ENCODE data around the gene GPRC5B. TPM values are rescaled to one million over a fixed set of nuclear protein-coding genes. Genes with fewer than 3 reads are reported as not detected.

Gene GPRC5B
- total and polyA plus RNA-seq, 5 donors, result 56.4 to 86.8 (median 82.4) TPM

DNA sequence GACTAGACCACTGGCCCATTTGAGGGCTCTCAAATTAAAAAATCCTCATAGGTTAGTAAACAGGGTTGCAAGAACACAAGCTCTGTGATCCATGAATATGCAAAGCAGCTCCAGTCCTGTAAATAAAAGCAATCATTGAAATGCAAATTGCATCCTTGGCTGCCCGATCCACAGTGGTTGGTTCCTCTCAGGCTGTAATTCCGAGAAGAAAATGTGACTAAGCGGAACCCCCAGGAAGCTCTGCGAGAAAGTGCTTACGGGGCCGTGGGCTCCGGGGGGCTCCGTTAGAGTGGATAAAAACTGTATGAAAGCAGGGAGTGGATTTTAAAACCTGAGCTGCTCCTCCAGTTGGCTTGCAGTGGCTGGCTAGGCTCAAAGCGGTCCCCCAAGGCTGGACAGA, 2.5 kb downstream of the GPRC5B start:
- WGBS, result 46% methylated on average over 9 of the region's 9 CpGs
- peak overlapping the region; percentile 13 for H3K27ac ChIP-seq (ENCODE audit: low read length)
- peak overlapping the region; percentile 71 for H3K4me3 ChIP-seq (ENCODE audit: low read length)
- intact Hi-C loops (cut with DNase I), result loop anchor here in 1 of 4 donors (5.0 kb wide), 2 partner anchors 40 to 165 kb away; partner anchors contain the start of genes IQCK and KNOP1
- H3K4me1 ChIP-seq (ENCODE audit: control insufficient read depth, insufficient read depth, low read length), result peaks cover 11% of the 10 kb centered on the region
- ATAC-seq, result no peak
- H3K9me3 ChIP-seq (ENCODE audit: control insufficient read depth, low read length), result no peaks in the 10 kb centered on the region
- DNase-seq, result peak in 1 of 3 donors; percentile 19
- H3K27me3 ChIP-seq (ENCODE audit: control insufficient read depth, insufficient read depth), result no peaks in the 10 kb centered on the region

DNA sequence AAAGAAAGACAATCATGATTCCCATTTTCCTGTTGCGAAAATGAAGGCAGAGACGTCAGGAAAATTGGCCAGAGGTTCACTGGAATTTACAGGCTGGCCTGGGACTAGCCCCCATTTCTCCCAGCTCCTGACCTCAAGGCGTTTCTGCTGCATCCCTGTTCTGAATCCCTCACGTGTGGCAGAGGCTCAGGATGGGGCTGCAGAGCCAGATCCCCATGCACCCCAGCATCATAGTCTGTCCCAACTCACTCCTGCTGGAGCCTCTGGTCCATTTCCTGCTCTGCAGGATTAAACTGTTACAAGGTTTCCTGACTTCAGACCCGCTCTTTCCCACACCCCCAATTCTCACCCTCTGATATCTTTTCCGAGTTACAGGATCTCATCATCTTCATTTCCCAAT, 2.9 kb downstream of the GPRC5B start:
- H3K4me1 ChIP-seq (ENCODE audit: control insufficient read depth, insufficient read depth, low read length), result peaks cover 15% of the 10 kb centered on the region
- peak overlapping the region; percentile 19 for H3K27ac ChIP-seq (ENCODE audit: low read length)
- no peaks in the 10 kb centered on the region for H3K9me3 ChIP-seq (ENCODE audit: control insufficient read depth, low read length)
- ATAC-seq (no peak), DNase-seq (no peak)
- intact Hi-C loops (cut with DNase I), result loop anchor here in 1 of 4 donors (5.0 kb wide), 2 partner anchors 39 to 164 kb away; partner anchors contain the start of genes IQCK and KNOP1
- WGBS, result 49% methylated on average over 6 of the region's 6 CpGs
- H3K27me3 ChIP-seq (ENCODE audit: control insufficient read depth, insufficient read depth), result no peaks in the 10 kb centered on the region
- no peak overlapping the region for H3K4me3 ChIP-seq (ENCODE audit: low read length)

DNA sequence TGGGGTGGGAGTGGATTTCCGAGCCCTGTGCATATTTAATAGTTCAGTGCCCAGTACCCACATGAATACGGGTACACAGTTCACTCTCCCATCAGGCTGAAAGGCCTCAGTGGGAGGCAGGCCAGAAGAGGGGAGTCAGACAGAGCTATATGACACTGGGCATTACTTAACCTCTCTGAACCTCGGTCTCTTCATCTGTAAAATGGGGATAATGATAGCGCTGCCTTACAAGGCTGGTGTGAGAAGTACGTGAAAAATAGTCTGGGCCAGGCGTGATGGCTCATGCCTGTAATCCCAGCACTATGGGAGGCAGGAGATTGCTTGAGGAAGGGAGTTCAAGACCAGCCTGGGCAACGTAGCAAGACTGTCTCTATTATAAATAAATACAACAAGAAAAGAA, 3.6 kb downstream of the GPRC5B start:
- 92% methylated on average over 7 of the region's 7 CpGs for WGBS
- DNase-seq (peak in 1 of 3 donors; percentile 3), ATAC-seq (no peak)
- intact Hi-C loops (cut with DNase I), result loop anchor here in 1 of 4 donors (5.0 kb wide), 2 partner anchors 39 to 164 kb away; partner anchors contain the start of genes IQCK and KNOP1
- no peak overlapping the region for H3K27ac ChIP-seq (ENCODE audit: low read length)
- H3K4me1 ChIP-seq (ENCODE audit: control insufficient read depth, insufficient read depth, low read length), result peaks cover 18% of the 10 kb centered on the region
- no peaks in the 10 kb centered on the region for H3K27me3 ChIP-seq (ENCODE audit: control insufficient read depth, insufficient read depth)
- no peaks in the 10 kb centered on the region for H3K9me3 ChIP-seq (ENCODE audit: control insufficient read depth, low read length)
- H3K4me3 ChIP-seq (ENCODE audit: low read length), result no peak overlapping the region

DNA sequence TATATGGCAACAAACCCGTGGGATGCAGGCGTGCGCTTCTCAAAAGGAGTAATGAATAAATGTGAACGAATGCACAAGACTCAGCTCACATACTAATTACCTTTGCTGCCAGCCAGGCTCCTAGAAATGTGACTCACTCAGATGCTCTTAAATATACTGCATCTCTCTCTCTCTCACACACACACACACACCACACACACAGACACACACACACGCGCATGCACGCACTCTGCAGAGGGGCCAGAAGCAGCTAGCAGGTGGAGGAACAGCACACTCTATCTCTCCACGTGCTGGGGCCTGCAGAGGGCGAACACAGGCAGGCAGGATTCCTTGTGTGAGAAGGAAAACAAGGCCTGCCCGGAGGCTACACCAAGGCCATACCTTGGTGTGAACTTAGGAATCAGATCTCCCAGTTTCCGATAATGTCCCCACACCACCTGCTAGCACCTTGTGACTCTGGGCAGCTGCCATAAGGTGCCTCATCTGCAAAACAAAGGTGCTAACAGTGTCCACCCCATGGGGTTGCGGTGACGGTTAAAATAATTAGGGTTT, 5.3 kb downstream of the GPRC5B start:
- 62% methylated on average over 13 of the region's 13 CpGs for WGBS
- H3K27ac ChIP-seq (ENCODE audit: low read length), result no peak overlapping the region
- H3K4me1 ChIP-seq (ENCODE audit: control insufficient read depth, insufficient read depth, low read length), result peaks cover 24% of the 10 kb centered on the region
- H3K4me3 ChIP-seq (ENCODE audit: low read length), result no peak overlapping the region
- ATAC-seq, result no peak
- intact Hi-C loops (cut with DNase I), result loop anchor here in 1 of 4 donors (5.0 to 10.0 kb wide), 2 partner anchors 165 to 217 kb away; partner anchors contain the start of genes IQCK and KNOP1
- no peaks in the 10 kb centered on the region for H3K9me3 ChIP-seq (ENCODE audit: control insufficient read depth, low read length)
- H3K27me3 ChIP-seq (ENCODE audit: control insufficient read depth, insufficient read depth), result no peaks in the 10 kb centered on the region
- peak in 2 of 3 donors; percentile 63 to 78 for DNase-seq

DNA sequence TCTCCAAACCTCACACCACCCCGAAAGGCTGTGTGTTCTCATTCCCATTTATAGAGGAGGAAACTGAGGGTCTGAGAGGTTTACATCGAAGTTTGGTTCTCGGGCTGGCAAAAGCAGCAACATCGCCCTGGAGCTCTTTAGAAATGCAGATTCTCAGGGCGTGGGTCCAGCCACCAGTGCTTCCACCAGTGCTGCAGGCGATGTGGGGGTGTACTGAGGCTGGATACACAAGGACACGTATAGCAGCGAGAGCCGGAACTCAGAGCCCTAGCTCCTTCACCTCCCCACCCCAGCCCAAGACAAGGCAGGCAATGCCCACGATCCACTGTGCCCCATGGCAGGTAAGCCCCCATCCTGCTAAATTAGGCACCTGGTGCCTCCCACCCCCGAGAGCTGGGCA, 5.9 kb downstream of the GPRC5B start:
- Histone ChIP-seq H3K4me1 (ENCODE audit: control insufficient read depth, insufficient read depth, low read length) (peaks cover 28% of the 10 kb centered on the region), H3K9me3 (ENCODE audit: control insufficient read depth, low read length) (no peaks in the 10 kb centered on the region), H3K27me3 (ENCODE audit: control insufficient read depth, insufficient read depth) (no peaks in the 10 kb centered on the region), H3K27ac (ENCODE audit: low read length) (no peak overlapping the region), H3K4me3 (ENCODE audit: low read length) (no peak overlapping the region)
- ATAC-seq, result no peak
- WGBS, result 80% methylated on average over 11 of the region's 11 CpGs
- intact Hi-C loops (cut with DNase I), result loop anchor here in 1 of 4 donors (5.0 to 10.0 kb wide), 2 partner anchors 164 to 216 kb away; partner anchors contain the start of genes IQCK and KNOP1
- peak in 1 of 3 donors; percentile 40 for DNase-seq

DNA sequence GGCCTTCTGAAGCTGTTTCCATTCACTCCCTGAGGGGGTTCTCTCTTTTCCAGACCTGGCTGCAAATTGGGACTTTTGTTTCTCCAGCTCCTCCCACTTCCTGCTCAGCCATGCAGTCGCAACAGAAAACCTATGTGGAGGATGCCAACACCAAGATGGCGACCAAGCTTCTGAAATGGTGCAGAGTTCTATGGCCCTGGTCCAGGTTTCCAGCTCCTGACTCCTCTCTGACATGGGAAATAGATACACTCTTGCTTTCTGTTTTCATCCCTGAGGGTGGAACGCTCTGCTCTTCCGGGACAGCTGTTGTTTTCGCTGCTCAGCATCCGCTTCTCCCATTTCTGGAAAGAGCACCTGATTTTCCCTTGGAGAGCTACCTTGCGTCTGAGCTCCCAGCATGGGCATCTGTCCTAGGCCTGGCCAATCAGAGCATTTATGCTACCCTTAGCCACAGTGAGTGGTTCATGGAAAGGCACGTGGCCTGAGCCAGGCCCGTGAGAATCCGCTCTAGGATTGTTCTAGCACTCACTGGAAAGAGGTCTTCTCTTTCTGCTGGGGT, 8.1 kb downstream of the GPRC5B start:
- H3K27ac ChIP-seq (ENCODE audit: low read length), result peak overlapping the region; percentile 49

DNA sequence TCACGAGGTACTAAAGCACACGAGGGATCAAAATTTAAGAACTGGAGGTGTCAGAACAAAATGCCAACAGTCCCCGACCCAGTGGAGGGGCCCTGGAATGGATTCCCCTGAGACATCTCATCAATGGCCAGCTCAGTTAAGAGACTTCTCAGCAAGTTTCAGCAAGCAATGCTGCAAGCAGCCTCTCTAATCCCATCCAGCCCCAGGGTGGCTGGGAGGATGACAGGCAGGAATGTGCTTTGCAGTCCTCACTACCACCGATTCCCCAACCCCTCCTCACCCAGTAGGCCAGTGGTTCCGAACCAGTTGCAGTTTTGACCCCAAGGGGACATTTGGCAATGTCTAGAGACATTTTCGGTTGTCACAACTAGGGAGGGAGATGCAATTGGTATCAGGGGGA, 8.7 kb downstream of the GPRC5B start:
- intact Hi-C loops (cut with DNase I), result loop anchor here in 1 of 4 donors (5.0 to 10.0 kb wide), 2 partner anchors 161 to 214 kb away; partner anchors contain the start of genes IQCK and KNOP1
- 52% methylated on average over 6 of the region's 6 CpGs for WGBS
- H3K27ac ChIP-seq (ENCODE audit: low read length), result no peak overlapping the region
- DNase-seq, result peak in 1 of 3 donors; percentile 7
- ATAC-seq, result no peak
- H3K4me1 ChIP-seq (ENCODE audit: control insufficient read depth, insufficient read depth, low read length), result peaks cover 28% of the 10 kb centered on the region
- no peaks in the 10 kb centered on the region for H3K9me3 ChIP-seq (ENCODE audit: control insufficient read depth, low read length)
- H3K27me3 ChIP-seq (ENCODE audit: control insufficient read depth, insufficient read depth), result no peaks in the 10 kb centered on the region
- no peak overlapping the region for H3K4me3 ChIP-seq (ENCODE audit: low read length)

More for the DNA sequence above, 8.1 kb downstream of the GPRC5B start:
- intact Hi-C loops (cut with DNase I), result loop anchor here in 1 of 4 donors (5.0 to 10.0 kb wide), 2 partner anchors 162 to 214 kb away; partner anchors contain the start of genes IQCK and KNOP1
- H3K27me3 ChIP-seq (ENCODE audit: control insufficient read depth, insufficient read depth), result no peaks in the 10 kb centered on the region
- H3K4me3 ChIP-seq (ENCODE audit: low read length), result no peak overlapping the region
- H3K9me3 ChIP-seq (ENCODE audit: control insufficient read depth, low read length), result no peaks in the 10 kb centered on the region
- WGBS, result 60% methylated on average over 10 of the region's 10 CpGs
- peak; percentile 14 to 51 for ATAC-seq
- peaks cover 28% of the 10 kb centered on the region for H3K4me1 ChIP-seq (ENCODE audit: control insufficient read depth, insufficient read depth, low read length)
- peak in 2 of 3 donors; percentile 46 to 73 for DNase-seq

DNA sequence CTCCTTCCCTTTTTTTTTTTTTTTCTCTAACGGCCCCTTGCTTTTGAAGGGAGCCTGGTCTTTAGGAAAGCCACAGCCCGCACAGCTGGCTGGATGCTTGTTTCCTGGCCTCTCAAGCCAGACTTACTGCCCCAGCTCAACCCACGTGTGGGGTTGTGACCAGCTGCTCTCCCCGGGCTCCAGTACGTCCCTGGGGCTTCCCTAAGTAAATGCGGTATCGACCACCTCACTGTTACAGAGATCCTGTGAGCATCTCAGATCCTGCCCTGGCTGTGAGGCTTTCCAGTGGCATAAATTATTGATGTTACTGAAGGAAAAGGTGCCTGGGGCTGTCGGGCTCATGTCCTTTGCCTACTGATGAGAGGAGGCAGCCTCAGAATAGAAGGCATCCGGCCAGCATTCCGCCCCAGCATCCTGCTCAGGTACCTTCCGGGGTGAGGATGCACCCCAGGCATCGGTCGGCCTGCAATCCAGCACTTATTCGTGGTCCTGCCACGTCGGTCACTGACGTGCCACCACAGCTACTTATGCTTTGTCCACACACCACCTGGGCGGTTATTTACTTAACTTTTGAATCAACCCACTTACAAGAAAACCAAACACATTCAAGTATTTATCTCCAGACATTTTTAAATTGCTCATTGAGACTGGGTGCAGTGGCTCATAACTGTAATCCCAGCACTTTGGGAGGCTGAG, 9.6 kb downstream of the GPRC5B start:
- WGBS, result 60% methylated on average over 18 of the region's 18 CpGs
- DNase-seq, result peak in 1 of 3 donors; percentile 30
- Histone ChIP-seq H3K27me3 (ENCODE audit: control insufficient read depth, insufficient read depth) (no peaks in the 10 kb centered on the region), H3K4me3 (ENCODE audit: low read length) (no peak overlapping the region), H3K9me3 (ENCODE audit: control insufficient read depth, low read length) (no peaks in the 10 kb centered on the region), H3K4me1 (ENCODE audit: control insufficient read depth, insufficient read depth, low read length) (peaks cover 26% of the 10 kb centered on the region), H3K27ac (ENCODE audit: low read length) (no peak overlapping the region)
- intact Hi-C loops (cut with DNase I), result loop anchor here in 1 of 4 donors (5.0 to 10.0 kb wide), 2 partner anchors 160 to 213 kb away; partner anchors contain the start of genes IQCK and KNOP1
- no peak for ATAC-seq

DNA sequence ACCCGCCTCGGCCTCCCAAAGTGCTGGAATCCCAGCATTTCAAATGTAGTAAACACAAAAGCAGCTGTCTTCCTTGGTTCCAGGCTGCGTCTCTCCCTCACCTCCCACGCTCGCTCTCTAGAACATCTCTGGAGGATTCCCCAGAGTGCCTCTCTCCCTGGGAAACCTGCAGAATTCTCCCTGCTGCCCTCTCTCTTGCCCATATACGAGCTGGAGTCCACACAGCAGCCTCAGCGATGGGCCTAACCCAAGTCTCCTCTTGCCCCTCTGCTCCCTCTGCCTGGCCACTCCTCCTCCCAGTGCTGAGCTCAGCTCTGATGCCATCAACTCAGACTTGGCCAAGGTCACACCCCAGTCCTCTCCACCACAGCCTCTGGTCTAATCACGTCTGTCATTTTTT, 10.6 kb downstream of the GPRC5B start:
- DNase-seq, result peak; percentile 48 to 73 (median 59)
- H3K9me3 ChIP-seq (ENCODE audit: control insufficient read depth, low read length), result no peaks in the 10 kb centered on the region
- H3K4me3 ChIP-seq (ENCODE audit: low read length), result no peak overlapping the region
- WGBS, result 63% methylated on average over 8 of the region's 8 CpGs
- intact Hi-C loops (cut with DNase I), result loop anchor here in 1 of 4 donors (10.0 kb wide), 1 partner anchor 159 kb away; the partner anchor contains the start of genes IQCK and KNOP1
- peak overlapping the region; percentile 25 for H3K27ac ChIP-seq (ENCODE audit: low read length)
- H3K4me1 ChIP-seq (ENCODE audit: control insufficient read depth, insufficient read depth, low read length), result peaks cover 22% of the 10 kb centered on the region
- H3K27me3 ChIP-seq (ENCODE audit: control insufficient read depth, insufficient read depth), result no peaks in the 10 kb centered on the region
- peak; percentile 64 to 73 for ATAC-seq

DNA sequence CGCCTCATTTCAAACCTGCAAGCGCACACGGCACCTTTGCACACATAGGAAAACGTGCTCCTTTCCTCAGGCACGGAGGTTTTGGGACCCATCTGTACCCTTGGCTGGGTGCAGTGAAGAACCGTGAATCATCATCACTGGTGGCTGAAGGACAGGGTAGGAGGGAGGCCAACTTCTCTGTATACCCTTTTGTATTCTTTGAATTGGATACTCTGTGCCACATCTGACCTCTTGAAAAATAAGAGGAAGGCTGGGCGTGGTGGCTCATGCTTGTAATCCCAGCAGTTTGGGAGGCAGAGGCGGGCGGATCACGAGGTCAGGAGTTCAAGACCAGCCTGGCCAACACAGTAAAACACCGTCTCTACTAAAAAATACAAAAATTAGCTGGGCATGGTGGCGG, 11.7 kb downstream of the GPRC5B start:
- H3K4me1 ChIP-seq (ENCODE audit: control insufficient read depth, insufficient read depth, low read length), result peaks cover 26% of the 10 kb centered on the region
- no peak overlapping the region for H3K4me3 ChIP-seq (ENCODE audit: low read length)
- intact Hi-C loops (cut with DNase I), result loop anchor here in 1 of 4 donors (10.0 kb wide), 1 partner anchor 158 kb away; the partner anchor contains the start of genes IQCK and KNOP1
- 84% methylated on average over 12 of the region's 12 CpGs for WGBS
- no peaks in the 10 kb centered on the region for H3K9me3 ChIP-seq (ENCODE audit: control insufficient read depth, low read length)
- ATAC-seq, result no peak
- H3K27ac ChIP-seq (ENCODE audit: low read length), result no peak overlapping the region
- H3K27me3 ChIP-seq (ENCODE audit: control insufficient read depth, insufficient read depth), result no peaks in the 10 kb centered on the region
- peak in 1 of 3 donors; percentile 9 for DNase-seq
